ENCODE measurements around the gene PLCG1.

PLCG1 gene

DNA sequence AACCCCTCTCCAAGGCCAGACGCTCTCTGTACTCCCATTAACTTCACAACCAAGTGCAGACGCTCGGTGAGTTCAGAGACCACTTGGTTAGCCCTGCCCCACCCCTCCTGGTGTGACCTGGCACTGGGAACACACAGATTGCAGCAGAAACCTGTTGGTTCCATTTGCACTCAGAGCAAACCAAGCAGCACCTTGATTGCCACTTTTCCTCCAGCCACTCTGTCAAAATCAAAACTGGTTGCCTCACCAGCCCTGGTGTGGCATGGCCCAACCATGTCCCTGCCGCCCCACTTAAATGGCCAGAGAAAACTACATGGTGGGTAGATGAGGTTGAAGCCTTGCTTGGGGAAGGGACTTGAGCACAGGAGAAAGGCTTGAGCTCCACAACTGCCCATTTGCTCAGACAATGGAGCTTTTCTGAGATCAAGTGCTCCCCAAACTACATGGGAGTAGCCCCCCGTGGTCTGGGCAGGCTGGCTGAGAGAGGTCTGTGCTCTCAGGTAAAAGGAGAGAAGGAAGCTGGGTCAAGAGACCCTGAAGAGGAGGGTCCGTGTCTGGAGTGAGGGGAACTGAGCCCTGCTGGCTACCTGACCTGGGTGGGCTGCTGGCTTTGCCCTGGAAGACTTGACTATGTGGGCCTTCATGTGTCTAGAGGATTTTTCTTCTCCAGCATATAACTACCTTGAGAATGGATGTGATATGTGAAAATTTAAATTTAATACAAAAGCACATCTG lies 43.4 kb downstream of the PLCG1 start:
- no peak for DNase-seq (ENCODE audit: low read depth)

DNA sequence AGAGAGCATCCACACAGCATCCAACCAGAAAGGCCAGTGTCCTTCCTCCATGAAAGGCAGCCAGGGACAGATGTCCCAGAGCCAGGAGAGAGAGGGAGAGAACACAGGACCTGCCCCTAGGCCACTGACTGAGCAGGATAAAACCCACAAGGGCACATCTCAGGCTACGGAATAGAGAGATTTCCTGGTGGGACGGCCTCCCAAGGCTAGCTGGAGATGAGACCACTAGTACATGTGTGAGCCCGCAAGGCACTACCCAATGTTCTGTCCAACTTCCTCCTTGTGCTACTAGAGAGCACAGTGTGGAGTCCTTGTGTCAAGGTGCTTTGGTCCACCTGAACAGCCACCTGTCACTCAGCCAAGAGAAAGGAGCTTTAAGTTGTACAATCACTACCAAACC lies 44.2 kb downstream of the PLCG1 start:
- DNase-seq (ENCODE audit: low read depth), result no peak

DNA sequence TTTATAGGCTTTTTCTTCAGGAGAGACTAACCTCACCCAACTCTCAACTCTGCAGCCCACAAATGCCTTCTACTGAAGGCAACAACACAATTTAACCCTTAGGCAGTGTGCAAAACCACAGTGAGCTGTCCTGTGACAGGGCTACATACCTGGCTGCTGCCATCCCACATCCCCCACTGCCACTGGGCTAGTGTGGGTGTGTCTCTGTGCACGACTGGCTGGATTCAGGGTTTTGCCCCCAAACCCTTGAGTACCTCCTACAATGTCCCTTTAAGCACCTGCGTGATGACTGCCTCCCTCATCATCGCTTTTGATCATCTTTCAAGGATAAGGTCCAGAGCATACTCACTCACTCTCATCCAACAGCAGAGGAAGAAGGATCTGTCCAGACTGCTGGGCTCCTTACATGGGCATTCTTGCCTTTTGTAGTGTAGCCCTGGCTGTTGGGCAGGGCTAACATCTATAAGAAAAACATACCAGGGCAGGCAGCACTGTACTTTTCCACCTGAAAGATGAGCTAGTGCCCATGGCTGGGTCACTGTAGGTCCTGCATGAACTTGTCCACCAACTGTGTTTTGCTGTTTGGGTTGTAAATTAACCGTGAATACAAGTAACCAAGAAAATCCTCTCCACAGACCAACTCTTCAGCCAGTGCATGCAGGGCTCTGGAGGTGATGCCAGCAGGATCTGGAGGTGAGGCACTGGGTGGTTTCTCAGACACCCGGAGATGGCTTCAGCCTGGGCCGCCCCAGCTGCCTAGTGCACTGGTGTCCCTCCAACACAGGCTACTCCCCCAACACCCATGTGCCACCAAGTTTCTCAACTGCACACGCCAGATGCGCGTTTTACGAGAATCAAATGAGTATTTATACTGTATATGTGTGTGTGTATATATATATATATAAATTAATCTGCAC lies 45.2 kb downstream of the PLCG1 start:
- no peak for DNase-seq (ENCODE audit: low read depth)

DNA sequence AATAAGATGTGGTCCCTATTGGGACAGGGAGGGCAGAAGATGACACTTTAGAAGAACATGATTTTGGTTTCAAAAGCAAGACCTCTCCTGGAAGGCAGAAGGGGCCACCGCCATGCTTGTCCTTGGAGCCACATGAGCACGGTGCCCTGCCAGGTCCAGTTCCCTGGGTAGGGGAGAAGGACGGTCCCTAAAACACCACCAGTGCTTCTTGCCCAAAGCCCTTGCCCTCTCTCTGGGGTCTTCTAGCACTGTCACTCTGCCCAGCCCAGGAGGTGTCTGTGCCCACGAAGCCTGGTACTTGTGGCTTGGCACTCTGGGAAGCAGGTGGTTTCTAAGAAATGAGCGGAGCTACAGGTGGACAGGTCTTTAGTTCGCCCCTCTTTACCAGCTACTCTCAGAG lies 46.0 kb downstream of the PLCG1 start:
- no peak for DNase-seq (ENCODE audit: low read depth)

DNA sequence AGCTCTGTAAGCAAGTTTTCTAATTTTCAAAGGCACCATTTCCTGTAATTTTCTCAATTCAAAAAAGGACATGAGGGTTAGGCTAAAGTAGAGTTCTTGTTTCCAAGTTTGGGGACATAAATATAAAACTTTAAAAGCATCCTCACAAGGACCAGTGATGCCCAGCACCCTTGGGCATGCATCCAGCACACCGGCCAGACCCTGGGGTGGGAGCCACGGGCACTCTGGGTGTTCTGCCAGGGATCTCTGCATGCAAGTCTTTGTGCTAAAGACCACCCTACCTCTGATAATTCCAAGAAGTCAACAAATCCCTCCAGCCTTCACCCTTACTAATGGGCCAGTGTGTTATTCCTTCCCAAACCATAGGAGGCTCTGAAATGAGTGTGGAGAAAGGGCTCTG lies 46.5 kb downstream of the PLCG1 start:
- no peak for DNase-seq (ENCODE audit: low read depth)

DNA sequence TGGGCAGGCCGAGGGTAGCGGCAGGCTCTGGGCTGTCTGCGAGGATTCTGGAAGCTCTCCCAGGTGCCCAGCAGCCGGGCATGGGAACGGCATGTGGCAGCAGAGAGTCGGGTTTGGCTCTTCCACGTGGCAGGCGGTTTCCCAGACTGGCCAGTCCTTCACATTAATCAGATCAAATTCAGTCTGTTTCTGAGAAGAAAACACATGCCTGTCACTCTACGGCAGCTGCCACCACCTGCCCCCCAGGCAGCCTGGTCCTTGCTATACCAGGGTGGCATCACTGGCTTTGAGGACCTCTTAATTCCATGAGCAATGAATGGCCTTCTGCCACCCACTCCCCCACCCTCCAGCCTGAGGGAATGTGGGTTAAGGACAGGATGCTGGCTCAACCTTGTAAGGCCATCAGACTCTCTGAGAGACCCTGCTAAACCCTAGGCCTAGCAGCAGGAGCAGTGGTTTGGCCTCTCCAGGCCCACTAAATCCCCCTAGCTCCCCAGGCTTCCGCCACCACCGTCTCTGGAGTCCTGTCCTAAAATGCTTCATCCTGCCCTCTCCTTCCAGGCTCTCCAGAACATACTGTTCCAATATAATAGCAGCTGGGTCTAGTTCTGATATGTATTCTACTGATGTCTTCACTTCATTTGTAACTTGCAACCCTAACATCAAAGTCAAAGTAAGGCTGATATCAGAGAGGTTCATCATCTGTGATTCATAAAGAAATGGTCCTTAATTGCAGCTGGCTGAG lies 47.8 kb downstream of the PLCG1 start:
- no peak for DNase-seq (ENCODE audit: low read depth)

DNA sequence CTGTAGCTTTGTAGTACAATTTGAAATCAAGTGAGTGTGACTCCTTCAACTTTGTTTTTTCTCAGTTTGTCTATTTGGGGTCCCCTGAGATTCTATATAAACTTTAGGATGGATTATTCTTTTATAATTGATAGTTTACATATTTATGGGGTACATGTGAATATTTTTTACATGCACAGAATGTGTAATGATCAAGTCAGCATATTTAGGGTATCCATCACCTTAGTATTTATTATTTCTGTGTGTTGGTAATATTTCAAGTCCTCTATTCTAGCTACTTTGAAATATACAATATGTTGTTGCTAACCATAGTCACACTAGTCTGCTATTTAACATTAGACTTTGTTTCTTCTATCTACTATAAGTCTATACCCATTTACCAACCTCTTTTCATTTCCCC lies 50.3 kb downstream of the PLCG1 start:
- no peak for DNase-seq (ENCODE audit: low read depth)

DNA sequence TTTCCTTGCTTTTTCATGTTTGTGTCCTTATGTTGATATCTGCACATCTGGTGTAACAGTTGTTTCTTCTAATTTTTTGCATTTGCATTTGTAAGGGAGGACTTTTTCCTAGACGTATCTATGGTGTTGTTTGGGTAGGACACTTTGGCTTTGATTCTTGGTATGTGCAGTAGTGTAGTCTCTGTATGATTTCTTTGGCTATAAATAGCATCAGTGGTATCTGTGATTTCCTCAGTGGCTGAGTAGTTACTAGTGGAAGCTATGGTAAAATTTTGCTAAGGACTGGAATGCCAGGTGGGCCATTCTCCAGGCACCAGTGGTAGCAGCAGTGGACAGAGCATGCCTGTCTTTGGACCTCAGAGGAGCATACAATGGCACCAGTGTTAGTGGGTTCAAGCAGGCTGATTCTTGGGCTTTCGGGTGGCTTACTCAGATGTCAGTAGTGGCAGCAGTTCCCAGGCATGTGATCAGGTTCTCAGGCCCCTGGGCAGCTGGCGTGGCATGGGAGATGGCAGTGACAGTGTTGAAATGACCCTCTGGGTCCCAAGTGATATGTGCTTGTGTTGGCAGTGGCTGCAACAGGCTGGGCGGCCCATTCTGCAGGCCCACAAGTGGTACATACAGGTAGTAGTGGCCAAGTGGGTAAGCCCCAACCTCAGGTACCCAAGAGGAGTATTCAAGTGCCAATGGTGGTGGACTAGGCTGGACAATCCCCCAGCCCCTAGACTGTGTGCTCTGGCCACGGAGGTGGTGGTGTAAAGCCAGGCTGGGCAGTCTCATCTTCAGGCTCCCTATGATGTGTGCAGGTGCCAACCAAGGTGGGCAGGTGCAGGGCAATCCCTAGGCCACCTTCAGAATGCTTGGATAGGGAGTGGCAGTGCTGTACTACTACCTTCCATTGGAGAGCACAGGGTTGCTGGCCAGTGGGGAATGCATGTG lies 54.5 kb downstream of the PLCG1 start:
- no peak for DNase-seq (ENCODE audit: low read depth)

DNA sequence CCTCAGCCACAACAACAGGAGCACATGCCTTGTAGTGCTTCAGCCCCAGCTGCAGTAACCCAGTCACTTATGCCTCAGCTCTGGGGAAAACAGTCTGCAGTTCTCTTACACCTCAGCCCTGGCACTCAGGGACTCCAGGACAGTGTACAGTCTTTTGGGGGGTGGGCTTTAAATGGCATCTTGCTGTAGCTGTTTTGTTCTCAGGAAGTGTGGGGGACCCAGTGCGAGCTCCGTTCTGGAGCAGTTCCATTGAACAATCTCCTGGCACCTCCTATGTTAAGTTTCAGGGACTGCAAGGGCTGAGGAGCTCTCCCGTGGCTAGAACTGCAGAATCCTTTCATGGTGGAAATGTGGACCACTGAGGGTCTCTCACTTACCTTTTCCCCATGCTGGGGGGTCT lies 55.2 kb downstream of the PLCG1 start:
- no peak for DNase-seq (ENCODE audit: low read depth)

DNA sequence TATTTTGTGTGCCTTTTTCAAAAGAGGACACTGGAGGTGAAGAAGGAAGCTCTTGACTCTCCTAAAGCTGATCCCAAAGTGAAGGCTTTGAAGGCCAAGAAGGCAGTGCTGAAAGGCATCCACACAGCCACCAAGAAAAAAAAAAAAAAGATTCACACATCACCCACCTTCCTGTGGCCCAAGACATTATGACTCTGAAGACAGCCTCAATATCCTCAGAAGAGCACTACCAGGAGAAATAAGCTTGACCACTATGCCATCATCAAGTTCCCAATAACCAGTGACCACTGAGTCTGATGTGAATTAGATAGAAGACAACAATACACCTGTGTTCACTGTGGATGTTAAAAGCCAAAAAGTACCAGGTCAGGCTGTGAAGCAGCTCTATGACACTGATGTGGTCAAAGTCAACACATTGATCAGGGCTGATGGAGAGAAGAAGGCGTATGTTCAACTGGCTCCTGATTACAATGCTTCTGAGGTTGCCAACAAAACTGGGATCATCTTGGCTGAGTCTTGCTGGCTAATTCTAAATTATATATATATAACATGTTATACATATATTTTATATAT lies 59.4 kb downstream of the PLCG1 start:
- no peak for DNase-seq (ENCODE audit: low read depth)

DNA sequence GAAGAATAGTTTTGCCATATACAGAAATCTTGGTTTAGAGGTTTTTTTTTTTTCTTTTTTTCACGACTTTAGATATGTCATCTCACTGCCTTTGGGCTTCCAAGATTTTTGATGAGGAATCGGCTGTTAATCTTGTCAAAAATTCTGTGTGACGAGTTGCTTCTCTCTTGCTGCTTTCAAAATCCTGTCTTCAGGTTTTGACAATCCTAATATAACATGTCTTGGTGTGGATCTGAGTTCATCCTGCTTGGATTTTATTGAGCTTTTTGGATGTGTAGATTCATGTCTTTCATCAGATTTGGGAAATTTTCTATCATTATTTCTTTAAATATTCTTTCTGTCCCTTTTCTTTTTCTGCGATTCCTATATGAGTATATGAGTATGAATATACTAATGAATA lies 61.1 kb downstream of the PLCG1 start:
- DNase-seq (ENCODE audit: low read depth), result no peak

DNA sequence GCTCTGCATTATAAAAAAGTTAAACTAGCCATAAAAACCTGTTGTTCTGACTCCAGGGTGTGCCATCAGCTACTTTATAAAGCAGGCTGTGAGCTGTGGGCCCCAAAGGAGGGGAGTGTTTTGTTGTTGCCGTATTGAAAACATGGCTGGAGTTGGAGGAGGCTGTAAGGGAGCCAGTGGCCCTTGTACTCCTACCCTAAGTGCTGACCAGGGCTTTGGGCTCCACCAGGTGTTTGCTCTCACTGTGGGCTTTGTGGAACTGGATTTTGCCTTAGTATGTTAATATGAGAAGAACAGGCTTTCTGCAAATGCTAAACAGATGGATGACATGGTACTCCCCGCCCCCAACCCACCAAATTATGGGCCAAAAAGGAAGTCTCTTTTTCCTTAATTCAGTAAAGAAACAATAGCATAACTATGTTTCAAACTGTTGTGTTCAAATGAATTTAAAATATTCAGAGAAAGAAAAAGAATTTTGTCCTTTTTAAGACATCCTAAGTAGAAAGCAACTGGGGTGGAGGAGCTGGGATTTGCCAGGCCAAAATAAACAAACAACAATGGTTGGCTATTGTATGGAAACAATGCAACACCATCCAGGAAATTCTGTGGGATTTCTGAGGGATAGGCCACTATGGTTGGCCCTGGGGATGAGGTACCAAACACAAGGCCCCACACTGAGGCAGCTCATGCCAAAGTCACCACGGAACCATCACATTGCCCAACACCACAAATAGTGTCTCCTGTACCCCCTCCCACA lies 63.3 kb downstream of the PLCG1 start:
- no peak for DNase-seq (ENCODE audit: low read depth)

DNA sequence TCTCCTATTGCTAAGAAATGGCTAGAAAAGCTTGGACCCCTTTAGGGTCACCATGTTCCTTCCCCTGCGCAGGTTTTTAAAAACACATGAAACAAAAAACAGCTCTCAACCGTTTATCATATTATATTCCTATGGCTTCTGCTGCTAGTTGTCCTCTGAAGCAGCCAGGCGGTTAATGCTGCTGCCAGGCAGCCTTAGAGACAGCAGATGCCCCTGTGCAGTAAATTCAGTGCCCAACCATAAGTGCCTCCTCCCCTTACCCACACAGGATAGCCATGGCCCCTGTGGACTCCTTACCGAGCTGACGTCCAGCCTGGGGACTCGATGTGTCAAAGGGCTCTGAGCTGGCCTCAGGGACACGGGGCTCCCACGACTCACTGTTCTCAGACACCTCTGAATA lies 64.4 kb downstream of the PLCG1 start:
- no peak for DNase-seq (ENCODE audit: low read depth)

DNA sequence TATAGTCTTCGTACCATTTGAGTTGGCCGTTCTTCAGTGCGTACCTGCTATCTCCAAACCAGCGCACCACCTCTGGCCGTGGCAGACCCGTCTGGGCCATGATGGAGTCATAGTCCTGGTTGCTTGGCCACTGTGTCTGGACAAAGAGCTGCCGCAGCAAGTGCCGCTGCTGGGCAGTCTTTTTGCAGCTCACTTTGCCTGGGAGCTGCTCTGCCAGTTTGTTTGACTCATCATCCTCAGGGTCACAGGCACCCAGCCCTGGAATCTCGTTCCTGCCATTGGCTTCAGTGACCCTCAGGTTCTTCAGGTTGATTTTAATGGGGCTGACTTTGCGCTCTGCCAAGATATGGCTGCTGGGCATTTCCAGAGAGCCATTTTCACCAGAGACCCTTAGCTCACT lies 65.1 kb downstream of the PLCG1 start:
- DNase-seq (ENCODE audit: low read depth), result no peak

DNA sequence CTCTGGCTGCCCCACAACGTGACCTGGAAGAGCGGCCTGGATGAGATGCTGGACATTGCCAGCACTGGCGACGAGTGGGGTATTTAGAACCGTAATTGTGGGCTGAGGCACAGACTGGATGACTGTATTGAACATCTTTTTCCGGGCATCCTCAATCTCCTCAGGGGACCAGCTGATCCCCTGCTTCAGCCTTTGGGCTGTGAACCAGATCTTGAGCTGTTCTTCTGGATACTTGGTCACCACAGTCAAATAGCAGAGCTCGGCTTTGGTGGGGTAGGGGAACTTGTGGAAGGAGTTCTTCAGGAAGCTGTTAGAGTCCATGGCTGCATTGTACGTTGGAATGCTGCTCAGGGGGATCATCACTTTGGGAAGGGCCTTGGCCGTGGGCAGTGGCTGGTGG lies 66.3 kb downstream of the PLCG1 start:
- DNase-seq (ENCODE audit: low read depth), result no peak

DNA sequence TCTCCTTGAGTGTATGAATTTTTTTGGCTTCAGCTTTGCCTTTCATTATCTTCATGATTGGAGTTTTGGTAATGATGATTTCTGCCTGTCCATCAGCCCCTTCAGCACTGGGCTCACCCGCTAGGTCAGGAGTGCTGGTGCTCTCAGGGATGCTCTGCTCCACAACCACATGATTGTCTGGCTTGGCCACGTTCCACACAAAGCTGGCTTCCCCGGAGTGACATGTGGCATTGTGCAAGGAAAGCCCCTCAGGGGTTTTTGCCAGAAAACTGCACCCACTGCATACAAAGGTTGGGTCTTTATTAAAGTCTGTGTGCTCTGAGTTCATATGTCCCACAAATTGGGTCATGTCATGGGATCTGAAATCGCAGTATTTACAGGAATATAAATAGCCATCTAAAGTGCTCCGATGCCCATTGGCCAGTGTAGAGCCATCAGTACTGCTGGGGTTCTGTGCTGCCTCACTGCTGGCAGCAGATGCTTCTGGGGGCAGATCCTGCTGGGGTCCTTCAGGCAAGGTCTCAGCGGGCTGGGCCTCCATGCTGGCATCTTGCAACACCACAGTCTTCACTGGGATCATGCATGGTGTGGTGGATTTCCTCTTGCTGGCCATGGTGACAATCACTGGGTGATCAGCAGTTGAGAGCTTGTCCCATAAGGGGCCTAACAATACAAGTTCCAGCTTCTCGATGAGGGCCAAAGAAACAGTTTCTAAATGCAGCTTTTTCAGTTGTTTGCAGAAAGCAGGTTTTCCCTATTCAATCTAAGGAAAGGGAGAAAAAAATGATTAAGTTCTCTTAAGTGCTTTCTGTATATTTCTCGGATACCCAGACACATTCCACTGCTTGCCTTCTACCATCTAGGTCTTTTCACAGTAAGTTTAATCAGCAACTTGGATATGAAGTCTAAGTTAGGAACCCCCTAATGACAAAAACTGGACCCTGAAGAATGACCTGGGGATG lies 67.2 kb downstream of the PLCG1 start:
- DNase-seq (ENCODE audit: low read depth), result no peak

DNA sequence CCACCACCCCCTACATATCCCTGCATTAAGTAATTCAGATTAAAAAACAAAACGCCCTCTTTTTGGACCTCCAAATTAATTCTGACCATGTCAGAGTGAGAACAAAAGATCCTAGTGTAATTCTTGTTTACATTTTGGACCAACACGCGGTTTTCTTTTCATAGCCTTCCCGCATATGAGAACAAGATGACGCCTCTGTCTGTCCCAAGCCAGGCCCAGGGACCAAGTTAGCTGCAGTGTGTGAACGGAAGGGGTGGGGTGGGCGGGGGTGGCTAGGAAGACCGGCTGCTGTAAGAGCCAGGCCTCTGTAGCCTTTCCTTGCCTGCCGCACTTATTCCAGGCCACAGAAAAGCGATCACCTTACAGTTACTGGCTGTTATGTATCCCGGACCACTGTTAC lies 68.0 kb downstream of the PLCG1 start:
- DNase-seq (ENCODE audit: low read depth), result no peak

DNA sequence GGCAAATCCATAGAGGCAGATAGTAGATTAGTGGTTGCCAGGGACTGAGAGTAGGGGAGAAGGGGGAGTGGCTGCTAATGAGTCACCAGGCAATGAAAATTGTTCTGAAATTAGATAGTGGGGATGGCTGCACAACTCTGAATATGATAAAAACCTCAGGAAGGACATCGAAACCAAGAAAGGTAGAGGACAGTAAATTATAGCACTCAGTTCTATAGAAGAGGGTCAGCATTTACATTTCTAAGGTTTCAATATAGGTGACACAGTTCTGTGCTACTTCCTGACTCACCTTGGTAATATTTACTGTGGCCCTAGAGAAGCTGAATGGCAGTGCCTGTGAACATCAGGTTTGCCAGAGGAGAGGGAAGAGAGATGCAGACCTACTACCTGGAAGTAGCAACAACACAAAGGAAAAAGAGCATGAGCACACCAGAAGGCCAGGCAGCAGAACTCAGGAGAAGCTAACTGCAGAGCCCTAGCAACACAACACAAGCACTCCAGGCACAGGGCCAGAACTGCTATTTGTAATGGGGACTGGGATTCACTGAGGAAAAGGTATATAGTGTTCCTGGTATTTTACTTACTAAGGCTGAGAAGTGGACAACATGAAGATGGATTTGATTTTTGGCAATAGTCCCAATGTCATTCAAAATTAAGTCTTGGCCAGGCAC lies 75.9 kb downstream of the PLCG1 start:
- DNase-seq (ENCODE audit: low read depth), result no peak

DNA sequence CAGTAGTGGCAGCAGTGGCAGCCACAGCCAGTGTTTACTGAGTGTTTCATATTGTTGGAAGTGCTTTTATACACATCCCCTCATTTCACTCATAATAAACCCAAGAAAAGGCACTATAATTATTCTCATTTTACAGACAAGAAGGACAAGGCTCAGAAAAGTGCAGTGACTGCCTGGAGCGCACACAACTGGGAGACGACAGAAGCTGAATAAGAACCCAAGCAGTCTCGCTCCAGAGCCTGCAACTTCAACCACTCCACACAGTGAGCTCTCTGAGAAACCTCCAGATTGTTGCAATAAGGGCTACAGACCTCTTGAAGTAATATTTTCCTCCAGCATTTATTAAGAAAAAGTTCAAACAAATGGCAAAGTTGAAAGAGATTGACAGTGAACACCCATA lies 76.9 kb downstream of the PLCG1 start:
- DNase-seq (ENCODE audit: low read depth), result no peak
